Ascending aorta (tissue), 2 donors: ENCODE results near the gene RAB4B. TPM values are rescaled to one million over a fixed set of nuclear protein-coding genes. Genes with fewer than 3 reads are reported as not detected.
A peak's percentile ranks its signal among the peaks of the same experiment; 100 is the strongest.

Source experiments
- DNase-seq, 2 donors: peaks; one replicate each; pipeline ENCODE4 v3.0.0-alpha.2; 2019; ENCODE audit warnings: low spot score in 2 of 2
- H3K27ac ChIP-seq, 2 donors: fragments of 200-600 bp; sonication (generic); one replicate each; pipeline ENCODE4 v1.5.1; 2016 to 2017; ENCODE audit warnings: mild to moderate bottlenecking in 1 of 2
- H3K27me3 ChIP-seq: fragments of 200-600 bp; sonication (generic); one replicate; pipeline ENCODE4 v1.5.1; 2017
- H3K36me3 ChIP-seq, 2 donors: fragments of 200-600 bp; sonication (generic); one replicate each; pipeline ENCODE4 v1.5.1; 2016
- H3K4me1 ChIP-seq, 2 donors: fragments of 200-600 bp; sonication (generic); one replicate each; pipeline ENCODE4 v1.5.1; 2016 to 2017; ENCODE audit warnings: mild to moderate bottlenecking in 1 of 2
- H3K4me3 ChIP-seq, 2 donors: fragments of 200-600 bp; sonication (generic); one replicate each; pipeline ENCODE4 v1.5.1; 2016 to 2017; ENCODE audit warnings: mild to moderate bottlenecking in 1 of 2
- H3K9me3 ChIP-seq, 2 donors: fragments of 200-600 bp; sonication (generic); one replicate each; pipeline ENCODE4 v1.5.1; 2016
- CTCF ChIP-seq, 3 experiments: fragments of 200-600 bp in 2 of 3; fragments of 450-650 bp in 1 of 3; sonication (generic) in 2 of 3; IDR thresholded peaks; one replicate each; pipeline ENCODE4 v1.5.1; 2016 to 2019; ENCODE audit warnings: antibody characterized with exemption in 3 of 3, mild to moderate bottlenecking in 1 of 3, moderate library complexity in 1 of 3
- intact Hi-C: fragments of 100-400 bp; cut with DNase I; formaldehyde crosslinking; loops from one replicate; pipeline ENCODE4 v1.15.1; 2023
- total RNA-seq: library from RNA; depleted of rRNA; stranded (reverse); fragments of >200 nt; gene quantifications from one replicate; pipeline ENCODE4 v1.1.0, GENCODE V29; 2016

The RAB4B gene
- total RNA-seq, 1 donor from 2014 or later: 56.8 TPM

GRCh38 chr19:40742477-40742876 is 35.6 kb upstream of the RAB4B start:
- intact Hi-C loops: no loop called here
- DNase-seq: no peak
- H3K9me3 ChIP-seq: no peaks in the 10 kb centered on the region
- TF ChIP-seq CTCF (IDR thresholded peaks at IDR 0.05): no peak
- H3K27me3 ChIP-seq: no peaks in the 10 kb centered on the region
- H3K36me3 ChIP-seq: peaks cover 24 to 27% of the 10 kb centered on the region in 2 donors
- no peak overlapping the region for H3K27ac ChIP-seq
- H3K4me3 ChIP-seq: no peak overlapping the region
- peaks cover 6 to 11% of the 10 kb centered on the region in 2 donors for H3K4me1 ChIP-seq

GRCh38 chr19:40742886-40743285 is 35.2 kb upstream of the RAB4B start:
- DNase-seq: no peak
- TF ChIP-seq CTCF (IDR thresholded peaks at IDR 0.05): no peak
- intact Hi-C loops: no loop called here
- Histone ChIP-seq H3K9me3 (no peaks in the 10 kb centered on the region), H3K27ac (no peak overlapping the region), H3K4me3 (no peak overlapping the region), H3K36me3 (peaks cover 20 to 24% of the 10 kb centered on the region in 2 donors), H3K4me1 (peaks cover 6 to 11% of the 10 kb centered on the region in 2 donors), H3K27me3 (no peaks in the 10 kb centered on the region)

GRCh38 chr19:40743926-40744325 is 34.1 kb upstream of the RAB4B start:
- peaks cover 6 to 11% of the 10 kb centered on the region in 2 donors for H3K4me1 ChIP-seq
- no peak overlapping the region for H3K27ac ChIP-seq
- no peaks in the 10 kb centered on the region for H3K27me3 ChIP-seq
- H3K4me3 ChIP-seq: no peak overlapping the region
- no peak for DNase-seq
- no peak for TF ChIP-seq CTCF (IDR thresholded peaks at IDR 0.05)
- peaks cover 17 to 18% of the 10 kb centered on the region in 2 donors for H3K36me3 ChIP-seq
- no peaks in the 10 kb centered on the region for H3K9me3 ChIP-seq
- intact Hi-C loops: no loop called here

- Histone ChIP-seq H3K27ac (peak overlapping the region; percentile 5 to 9), H3K27me3 (no peaks in the 10 kb centered on the region), H3K4me1 (peaks cover 8 to 17% of the 10 kb centered on the region in 2 donors), H3K36me3 (peaks cover 8 to 9% of the 10 kb centered on the region in 2 donors), H3K9me3 (no peaks in the 10 kb centered on the region), H3K4me3 (no peak overlapping the region)
- DNase-seq: no peak
- peak in 1 of 3 experiments; percentile 19 for TF ChIP-seq CTCF (IDR thresholded peaks at IDR 0.05)
- intact Hi-C loops: no loop called here
Measured at GRCh38 chr19:40744554-40745401, 33.3 kb upstream of the RAB4B start.

- Histone ChIP-seq H3K4me1 (peaks cover 5 to 15% of the 10 kb centered on the region in 2 donors), H3K9me3 (no peaks in the 10 kb centered on the region), H3K4me3 (no peak overlapping the region), H3K27me3 (no peaks in the 10 kb centered on the region), H3K27ac (peak overlapping the region in 1 of 2 donors; percentile 5), H3K36me3 (peaks cover 2 to 3% of the 10 kb centered on the region in 2 donors)
- TF ChIP-seq CTCF (IDR thresholded peaks at IDR 0.05): no peak
- DNase-seq: no peak
- intact Hi-C loops: no loop called here
Measured at GRCh38 chr19:40745402-40745780, 32.7 kb upstream of the RAB4B start.
